OCI-LY1 (cell line): ENCODE measurements around the gene PTPRM.

ENCODE experiments used
- EZH2 ChIP-seq: fragments of 200-600 bp; sonication (generic), shearing (Covaris generic); IDR thresholded peaks from 2 replicates; pipeline ENCODE4 v1.8.0; 2017; ENCODE audit warnings: borderline replicate concordance, mixed run types, mild to moderate bottlenecking, antibody characterized with exemption, low read length, moderate library complexity, mixed read lengths
- TF ChIP-seq, protein P1 (sequence below): fragments of 200-600 bp; sonication (generic), shearing (Covaris generic); IDR thresholded peaks from 2 replicates; pipeline ENCODE4 v1.5.1; 2017; ENCODE audit warnings: mild to moderate bottlenecking, antibody characterized with exemption, low read length, moderate library complexity, mixed read lengths

DNA sequence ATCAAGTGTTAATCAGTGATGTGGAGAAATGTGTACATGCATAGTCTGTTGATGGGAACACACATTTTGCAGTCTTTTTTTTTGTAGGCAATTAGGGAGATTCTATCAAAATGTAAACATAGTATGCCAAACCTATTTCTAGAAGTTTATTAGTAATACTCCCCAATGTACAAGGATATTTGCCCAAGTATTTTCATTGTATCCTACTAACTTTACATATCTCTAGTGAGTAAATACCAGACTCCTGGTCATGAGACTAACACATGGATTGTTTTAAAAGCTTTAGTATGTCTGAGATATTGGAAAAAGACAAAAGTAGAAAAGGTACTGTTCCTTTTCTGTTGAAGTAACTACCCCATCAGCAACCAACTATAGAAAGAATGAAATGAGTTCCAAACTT, 513.0 kb downstream of the PTPRM start:
- TF ChIP-seq, protein P1, sequence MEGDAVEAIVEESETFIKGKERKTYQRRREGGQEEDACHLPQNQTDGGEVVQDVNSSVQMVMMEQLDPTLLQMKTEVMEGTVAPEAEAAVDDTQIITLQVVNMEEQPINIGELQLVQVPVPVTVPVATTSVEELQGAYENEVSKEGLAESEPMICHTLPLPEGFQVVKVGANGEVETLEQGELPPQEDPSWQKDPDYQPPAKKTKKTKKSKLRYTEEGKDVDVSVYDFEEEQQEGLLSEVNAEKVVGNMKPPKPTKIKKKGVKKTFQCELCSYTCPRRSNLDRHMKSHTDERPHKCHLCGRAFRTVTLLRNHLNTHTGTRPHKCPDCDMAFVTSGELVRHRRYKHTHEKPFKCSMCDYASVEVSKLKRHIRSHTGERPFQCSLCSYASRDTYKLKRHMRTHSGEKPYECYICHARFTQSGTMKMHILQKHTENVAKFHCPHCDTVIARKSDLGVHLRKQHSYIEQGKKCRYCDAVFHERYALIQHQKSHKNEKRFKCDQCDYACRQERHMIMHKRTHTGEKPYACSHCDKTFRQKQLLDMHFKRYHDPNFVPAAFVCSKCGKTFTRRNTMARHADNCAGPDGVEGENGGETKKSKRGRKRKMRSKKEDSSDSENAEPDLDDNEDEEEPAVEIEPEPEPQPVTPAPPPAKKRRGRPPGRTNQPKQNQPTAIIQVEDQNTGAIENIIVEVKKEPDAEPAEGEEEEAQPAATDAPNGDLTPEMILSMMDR: no peak
- no peak for TF ChIP-seq EZH2
